WTC11 (cell line): Measurements from ENCODE around the gene MNAT1. TPM values are rescaled to one million over a fixed set of nuclear protein-coding genes. Genes with fewer than 3 reads are reported as not detected.

Source experiments
- ATAC-seq: fragments of 200-7000 bp; cut with Tn5 transposase; 2 replicates; pipeline ENCODE4 v1.10.0; 2021; ENCODE audit warnings: mild to moderate bottlenecking, moderate library complexity
- CTCF ChIA-PET: fragments of 300-600 bp; sonication (Branson Sonifier 250); formaldehyde crosslinking; loops from one replicate; lab custom pipeline; 2021; ENCODE audit warnings: antibody characterized with exemption; lab: Charles Lee
- POLR2A ChIA-PET: fragments of 350-600 bp; sonication (Branson Sonifier 250); formaldehyde crosslinking; loops from one replicate; lab custom pipeline; 2021; ENCODE audit warnings: antibody characterized with exemption; lab: Charles Lee
- DNase-seq: peaks from one replicate; pipeline ENCODE4 v3.0.0; 2021; ENCODE audit warnings: low spot score
- H3K27ac Mint-ChIP-seq: 2 replicates; pipeline ENCODE4 v1.8.0; 2021; ENCODE audit warnings: mixed read lengths
- H3K27me3 Mint-ChIP-seq: 2 replicates; pipeline ENCODE4 v1.8.0; 2021; ENCODE audit warnings: low read depth, mild to moderate bottlenecking, moderate library complexity, mixed read lengths
- H3K36me3 Mint-ChIP-seq: 2 replicates; pipeline ENCODE4 v1.8.0; 2021; ENCODE audit warnings: mixed read lengths
- H3K4me1 Mint-ChIP-seq: 2 replicates; pipeline ENCODE4 v1.8.0; 2022; ENCODE audit warnings: mixed read lengths
- H3K4me3 Mint-ChIP-seq: 2 replicates; pipeline ENCODE4 v1.8.0; 2021; ENCODE audit warnings: mild to moderate bottlenecking, moderate library complexity, mixed read lengths
- H3K9me3 Mint-ChIP-seq: 2 replicates; pipeline ENCODE4 v1.8.0; 2021; ENCODE audit warnings: mixed read lengths
- CREM ChIP-seq: sonication (generic); formaldehyde crosslinking; IDR thresholded peaks from 2 replicates; pipeline ENCODE4 v1.8.1; 2022; ENCODE audit warnings: mild to moderate bottlenecking, missing genetic modification reagents, moderate library complexity
- HMGA2 ChIP-seq: fragments of 250-450 bp; sonication (Bioruptor Pico); IDR thresholded peaks from 2 replicates; pipeline ENCODE4 v1.4.0; 2021; ENCODE audit warnings: mild to moderate bottlenecking, moderate library complexity
- MYBL2 ChIP-seq: sonication (generic); formaldehyde crosslinking; IDR thresholded peaks from 2 replicates; pipeline ENCODE4 v1.8.1; 2023; ENCODE audit warnings: mild to moderate bottlenecking, moderate library complexity, missing genetic modification reagents
- SMAD3 ChIP-seq: sonication (generic); formaldehyde crosslinking; IDR thresholded peaks from 2 replicates; pipeline ENCODE4 v1.8.0; 2022; ENCODE audit warnings: missing genetic modification reagents, mild to moderate bottlenecking, borderline replicate concordance
- TEAD4 ChIP-seq: sonication (generic); formaldehyde crosslinking; IDR thresholded peaks from 2 replicates; pipeline ENCODE4 v1.8.0; 2022; ENCODE audit warnings: mild to moderate bottlenecking, missing genetic modification reagents
- total RNA-seq: library from RNA; stranded (reverse); gene quantifications from 3 replicates; pipeline ENCODE4 v1.2.3, GENCODE V29; 2021
- TF ChIP-seq, protein P1 (sequence below): sonication (generic); formaldehyde crosslinking; IDR thresholded peaks from 2 replicates; pipeline ENCODE4 v1.8.0; 2022; ENCODE audit warnings: mild to moderate bottlenecking, missing genetic modification reagents
- TF ChIP-seq, protein P2 (sequence below): sonication (generic); formaldehyde crosslinking; IDR thresholded peaks from 2 replicates; pipeline ENCODE4 v1.8.0; 2023; ENCODE audit warnings: missing genetic modification reagents
- TF ChIP-seq, protein P3 (sequence below): fragments of 250-450 bp; sonication (Bioruptor Pico); conservative IDR thresholded peaks from 2 replicates; pipeline ENCODE4 v1.9.0; 2021; ENCODE audit warnings: mild to moderate bottlenecking
- TF ChIP-seq, protein P4 (sequence below): sonication (generic); formaldehyde crosslinking; IDR thresholded peaks from 2 replicates; pipeline ENCODE4 v1.8.0; 2023; ENCODE audit warnings: mild to moderate bottlenecking, missing genetic modification reagents
- TF ChIP-seq, protein P5 (sequence below): sonication (generic); formaldehyde crosslinking; IDR thresholded peaks from 2 replicates; pipeline ENCODE4 v1.8.1; 2023; ENCODE audit warnings: mild to moderate bottlenecking, missing genetic modification reagents, moderate library complexity
- TF ChIP-seq, protein P6 (sequence below): fragments of 250-450 bp; sonication (Bioruptor Pico); IDR thresholded peaks from 2 replicates; pipeline ENCODE4 v1.9.0; 2021; ENCODE audit warnings: mild to moderate bottlenecking
- TF ChIP-seq, protein P7 (sequence below): fragments of 250-450 bp; sonication (Bioruptor Pico); IDR thresholded peaks from 2 replicates; pipeline ENCODE4 v2.1.2; 2022; ENCODE audit warnings: mild to moderate bottlenecking, moderate library complexity

Gene MNAT1
- total RNA-seq, 1 experiment from 2014 or later: 59.0 TPM

DNA sequence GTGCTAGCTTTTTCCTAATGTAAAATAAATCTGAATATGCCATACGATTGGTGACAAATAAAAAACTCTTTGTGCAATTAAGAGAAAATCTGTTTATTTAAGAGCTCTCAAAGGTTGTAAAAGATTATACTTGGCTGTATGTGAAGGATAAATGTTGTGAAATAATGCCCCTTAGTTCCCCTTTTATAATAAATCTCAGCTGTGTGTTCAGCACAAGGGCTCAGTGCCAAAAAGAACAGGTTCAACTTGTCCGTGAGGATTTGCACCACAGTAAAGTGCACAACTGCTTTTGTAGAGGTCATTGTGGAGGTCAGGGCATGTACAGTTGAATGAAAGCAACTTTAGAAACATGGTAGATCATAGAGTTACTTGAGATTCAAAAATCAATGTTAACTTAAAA lies 127.7 kb downstream of the MNAT1 start (continued):
- TF ChIP-seq, protein P1, sequence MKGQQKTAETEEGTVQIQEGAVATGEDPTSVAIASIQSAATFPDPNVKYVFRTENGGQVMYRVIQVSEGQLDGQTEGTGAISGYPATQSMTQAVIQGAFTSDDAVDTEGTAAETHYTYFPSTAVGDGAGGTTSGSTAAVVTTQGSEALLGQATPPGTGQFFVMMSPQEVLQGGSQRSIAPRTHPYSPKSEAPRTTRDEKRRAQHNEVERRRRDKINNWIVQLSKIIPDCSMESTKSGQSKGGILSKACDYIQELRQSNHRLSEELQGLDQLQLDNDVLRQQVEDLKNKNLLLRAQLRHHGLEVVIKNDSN: no peak
- TF ChIP-seq, protein P2, sequence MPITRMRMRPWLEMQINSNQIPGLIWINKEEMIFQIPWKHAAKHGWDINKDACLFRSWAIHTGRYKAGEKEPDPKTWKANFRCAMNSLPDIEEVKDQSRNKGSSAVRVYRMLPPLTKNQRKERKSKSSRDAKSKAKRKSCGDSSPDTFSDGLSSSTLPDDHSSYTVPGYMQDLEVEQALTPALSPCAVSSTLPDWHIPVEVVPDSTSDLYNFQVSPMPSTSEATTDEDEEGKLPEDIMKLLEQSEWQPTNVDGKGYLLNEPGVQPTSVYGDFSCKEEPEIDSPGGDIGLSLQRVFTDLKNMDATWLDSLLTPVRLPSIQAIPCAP: no peak
- TF ChIP-seq, protein P3, sequence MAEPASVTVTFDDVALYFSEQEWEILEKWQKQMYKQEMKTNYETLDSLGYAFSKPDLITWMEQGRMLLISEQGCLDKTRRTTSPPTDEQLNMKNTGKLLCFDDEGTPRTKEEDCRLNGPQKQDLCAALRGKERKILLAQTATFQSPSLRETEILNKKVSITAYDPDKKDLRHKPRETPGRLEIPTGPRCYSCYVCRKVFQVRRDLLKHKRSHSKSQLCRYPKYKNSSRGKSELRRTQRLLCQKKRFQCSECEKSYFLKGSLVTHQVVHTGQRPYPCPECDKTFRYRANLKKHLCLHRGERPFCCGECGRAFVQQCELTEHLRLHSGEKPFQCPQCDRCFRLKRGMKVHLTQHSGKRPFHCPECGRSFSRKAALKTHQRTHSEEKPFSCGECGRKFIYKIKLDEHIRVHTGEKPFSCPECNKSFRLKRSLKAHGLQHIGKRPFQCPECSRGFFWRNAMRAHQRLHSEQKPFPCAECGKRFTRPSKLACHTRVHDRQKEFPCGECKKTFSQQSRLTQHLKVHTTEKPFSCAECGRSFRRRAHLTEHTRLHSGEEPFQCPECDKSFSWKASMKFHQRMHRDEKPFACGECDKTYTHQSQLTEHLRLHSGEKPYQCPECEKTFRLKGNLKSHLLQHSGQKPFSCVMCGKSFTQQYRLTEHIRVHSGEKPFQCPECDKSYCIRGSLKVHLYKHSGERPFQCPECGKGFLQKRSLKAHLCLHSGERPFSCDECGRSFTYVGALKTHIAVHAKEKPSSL (CRISPR knock-in tag): no peak
- no peak for TF ChIP-seq MYBL2 (CRISPR knock-in tag)

DNA sequence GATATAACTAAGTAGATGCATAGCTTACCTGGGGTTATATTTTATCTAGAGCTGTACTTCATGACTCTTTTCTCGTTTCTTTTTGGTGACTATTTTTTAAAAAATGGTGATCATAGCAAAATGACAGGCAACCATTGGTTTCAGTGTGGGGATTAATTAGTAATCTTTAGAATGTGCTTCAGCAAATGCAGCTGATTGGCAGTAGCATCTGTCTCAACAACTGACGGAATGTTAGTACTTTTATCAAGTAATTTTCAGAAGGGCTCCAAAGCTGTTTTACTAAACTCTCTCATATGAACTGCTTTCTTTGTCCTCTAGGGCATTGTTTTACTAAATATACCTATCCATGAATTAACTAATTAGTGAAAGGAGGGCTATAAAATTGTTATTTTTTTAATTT lies 128.7 kb downstream of the MNAT1 start:
- ChIA-PET CTCF (no interaction called here), POLR2A (no interaction called here)
- DNase-seq: no peak
- Mint-ChIP-seq H3K4me1 (peaks cover 6% of the 10 kb centered on the region; the same call in 1 of the 2 replicates), H3K27ac (no peak overlapping the region), H3K9me3 (no peaks in the 10 kb centered on the region), H3K27me3 (no peaks in the 10 kb centered on the region), H3K4me3 (no peak overlapping the region), H3K36me3 (no peaks in the 10 kb centered on the region)
- ATAC-seq: no peak
- TF ChIP-seq, protein P4, sequence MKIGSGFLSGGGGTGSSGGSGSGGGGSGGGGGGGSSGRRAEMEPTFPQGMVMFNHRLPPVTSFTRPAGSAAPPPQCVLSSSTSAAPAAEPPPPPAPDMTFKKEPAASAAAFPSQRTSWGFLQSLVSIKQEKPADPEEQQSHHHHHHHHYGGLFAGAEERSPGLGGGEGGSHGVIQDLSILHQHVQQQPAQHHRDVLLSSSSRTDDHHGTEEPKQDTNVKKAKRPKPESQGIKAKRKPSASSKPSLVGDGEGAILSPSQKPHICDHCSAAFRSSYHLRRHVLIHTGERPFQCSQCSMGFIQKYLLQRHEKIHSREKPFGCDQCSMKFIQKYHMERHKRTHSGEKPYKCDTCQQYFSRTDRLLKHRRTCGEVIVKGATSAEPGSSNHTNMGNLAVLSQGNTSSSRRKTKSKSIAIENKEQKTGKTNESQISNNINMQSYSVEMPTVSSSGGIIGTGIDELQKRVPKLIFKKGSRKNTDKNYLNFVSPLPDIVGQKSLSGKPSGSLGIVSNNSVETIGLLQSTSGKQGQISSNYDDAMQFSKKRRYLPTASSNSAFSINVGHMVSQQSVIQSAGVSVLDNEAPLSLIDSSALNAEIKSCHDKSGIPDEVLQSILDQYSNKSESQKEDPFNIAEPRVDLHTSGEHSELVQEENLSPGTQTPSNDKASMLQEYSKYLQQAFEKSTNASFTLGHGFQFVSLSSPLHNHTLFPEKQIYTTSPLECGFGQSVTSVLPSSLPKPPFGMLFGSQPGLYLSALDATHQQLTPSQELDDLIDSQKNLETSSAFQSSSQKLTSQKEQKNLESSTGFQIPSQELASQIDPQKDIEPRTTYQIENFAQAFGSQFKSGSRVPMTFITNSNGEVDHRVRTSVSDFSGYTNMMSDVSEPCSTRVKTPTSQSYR (CRISPR knock-in tag): no peak
- TF ChIP-seq, protein P5, sequence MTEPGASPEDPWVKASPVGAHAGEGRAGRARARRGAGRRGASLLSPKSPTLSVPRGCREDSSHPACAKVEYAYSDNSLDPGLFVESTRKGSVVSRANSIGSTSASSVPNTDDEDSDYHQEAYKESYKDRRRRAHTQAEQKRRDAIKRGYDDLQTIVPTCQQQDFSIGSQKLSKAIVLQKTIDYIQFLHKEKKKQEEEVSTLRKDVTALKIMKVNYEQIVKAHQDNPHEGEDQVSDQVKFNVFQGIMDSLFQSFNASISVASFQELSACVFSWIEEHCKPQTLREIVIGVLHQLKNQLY (CRISPR knock-in tag): no peak
- no peak for TF ChIP-seq HMGA2 (CRISPR knock-in tag)
- TF ChIP-seq TEAD4 (CRISPR knock-in tag): no peak
- TF ChIP-seq, protein P6, sequence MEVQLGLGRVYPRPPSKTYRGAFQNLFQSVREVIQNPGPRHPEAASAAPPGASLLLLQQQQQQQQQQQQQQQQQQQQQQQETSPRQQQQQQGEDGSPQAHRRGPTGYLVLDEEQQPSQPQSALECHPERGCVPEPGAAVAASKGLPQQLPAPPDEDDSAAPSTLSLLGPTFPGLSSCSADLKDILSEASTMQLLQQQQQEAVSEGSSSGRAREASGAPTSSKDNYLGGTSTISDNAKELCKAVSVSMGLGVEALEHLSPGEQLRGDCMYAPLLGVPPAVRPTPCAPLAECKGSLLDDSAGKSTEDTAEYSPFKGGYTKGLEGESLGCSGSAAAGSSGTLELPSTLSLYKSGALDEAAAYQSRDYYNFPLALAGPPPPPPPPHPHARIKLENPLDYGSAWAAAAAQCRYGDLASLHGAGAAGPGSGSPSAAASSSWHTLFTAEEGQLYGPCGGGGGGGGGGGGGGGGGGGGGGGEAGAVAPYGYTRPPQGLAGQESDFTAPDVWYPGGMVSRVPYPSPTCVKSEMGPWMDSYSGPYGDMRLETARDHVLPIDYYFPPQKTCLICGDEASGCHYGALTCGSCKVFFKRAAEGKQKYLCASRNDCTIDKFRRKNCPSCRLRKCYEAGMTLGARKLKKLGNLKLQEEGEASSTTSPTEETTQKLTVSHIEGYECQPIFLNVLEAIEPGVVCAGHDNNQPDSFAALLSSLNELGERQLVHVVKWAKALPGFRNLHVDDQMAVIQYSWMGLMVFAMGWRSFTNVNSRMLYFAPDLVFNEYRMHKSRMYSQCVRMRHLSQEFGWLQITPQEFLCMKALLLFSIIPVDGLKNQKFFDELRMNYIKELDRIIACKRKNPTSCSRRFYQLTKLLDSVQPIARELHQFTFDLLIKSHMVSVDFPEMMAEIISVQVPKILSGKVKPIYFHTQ (CRISPR knock-in tag): no peak
- no peak for TF ChIP-seq SMAD3

DNA sequence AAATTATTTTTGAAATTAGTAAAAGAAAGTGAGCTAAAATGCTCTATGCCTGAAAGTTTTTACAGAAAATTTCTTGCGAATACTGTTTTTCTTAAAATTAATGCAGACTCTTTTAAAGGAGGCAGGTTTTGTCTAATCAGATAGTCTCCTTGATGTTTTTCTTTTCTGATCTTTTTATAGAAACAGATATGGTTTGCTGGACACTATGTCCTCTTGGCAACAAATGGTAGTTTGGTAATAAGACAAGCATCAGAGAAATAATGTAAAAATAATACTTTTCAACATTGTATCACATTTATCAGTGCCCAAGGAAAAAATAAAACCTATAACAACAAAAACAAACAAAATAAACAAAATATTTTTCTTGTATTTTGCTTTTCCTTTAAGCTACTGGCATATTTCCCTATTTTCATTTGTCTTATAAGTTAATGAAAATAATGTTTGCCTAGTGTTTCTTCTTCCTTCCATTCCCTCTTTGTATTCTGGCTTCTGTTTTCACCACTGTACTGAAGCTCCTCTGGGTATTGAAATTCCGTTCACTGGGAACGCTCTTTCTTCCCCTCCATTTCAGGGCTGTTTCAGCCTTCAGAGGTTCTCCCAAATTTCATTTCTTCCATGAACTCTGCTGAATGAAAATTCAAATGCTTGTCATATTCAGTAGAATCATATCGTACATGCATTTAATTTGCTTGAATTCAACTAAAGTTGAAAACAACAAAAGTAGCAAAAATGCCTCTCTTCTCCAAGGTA lies 131.0 kb downstream of the MNAT1 start:
- H3K27ac Mint-ChIP-seq: peak overlapping the region; percentile 76; the same call in 1 of the 2 replicates
- POLR2A ChIA-PET: no interaction called here
- CTCF ChIA-PET: no interaction called here
- DNase-seq (no peak), ATAC-seq (no peak)
- no peaks in the 10 kb centered on the region for H3K27me3 Mint-ChIP-seq
- no peak overlapping the region for H3K4me3 Mint-ChIP-seq
- peaks cover 6% of the 10 kb centered on the region; the same call in 1 of the 2 replicates for H3K4me1 Mint-ChIP-seq
- TF ChIP-seq, protein P7, sequence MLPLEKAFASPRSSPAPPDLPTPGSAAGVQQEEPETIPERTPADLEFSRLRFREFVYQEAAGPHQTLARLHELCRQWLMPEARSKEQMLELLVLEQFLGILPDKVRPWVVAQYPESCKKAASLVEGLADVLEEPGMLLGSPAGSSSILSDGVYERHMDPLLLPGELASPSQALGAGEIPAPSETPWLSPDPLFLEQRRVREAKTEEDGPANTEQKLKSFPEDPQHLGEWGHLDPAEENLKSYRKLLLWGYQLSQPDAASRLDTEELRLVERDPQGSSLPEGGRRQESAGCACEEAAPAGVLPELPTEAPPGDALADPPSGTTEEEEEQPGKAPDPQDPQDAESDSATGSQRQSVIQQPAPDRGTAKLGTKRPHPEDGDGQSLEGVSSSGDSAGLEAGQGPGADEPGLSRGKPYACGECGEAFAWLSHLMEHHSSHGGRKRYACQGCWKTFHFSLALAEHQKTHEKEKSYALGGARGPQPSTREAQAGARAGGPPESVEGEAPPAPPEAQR (CRISPR knock-in tag): no peak
- TF ChIP-seq HMGA2 (CRISPR knock-in tag) (no peak), CREM (CRISPR knock-in tag) (no peak)
- TF ChIP-seq, all 79 proteins: peak for 0
- Mint-ChIP-seq H3K9me3 (no peaks in the 10 kb centered on the region), H3K36me3 (no peaks in the 10 kb centered on the region)
